Cardiac muscle cell (in vitro differentiated cells and primary cell): ENCODE measurements around the gene AP3D1. TPM values are rescaled to one million over a fixed set of nuclear protein-coding genes. Genes with fewer than 3 reads are reported as not detected.
A peak's percentile ranks its signal among the peaks of the same experiment; 100 is the strongest.

Experiments
- DNase-seq, 2 donors: peaks; one replicate each; pipeline versions ENCODE4 v3.0.0 to v3.0.0-alpha.2; 2010 to 2017; ENCODE audit warnings: low read depth in 1 of 2, low spot score in 1 of 2
- H3K27ac ChIP-seq: fragments of 200-600 bp; sonication (generic); 2 replicates; pipeline ENCODE4 v1.5.1; 2016
- H3K27me3 ChIP-seq: fragments of 200-600 bp; sonication (generic); 2 replicates; pipeline ENCODE4 v1.6.0; 2016; ENCODE audit warnings: control low read depth
- H3K36me3 ChIP-seq: fragments of 200-600 bp; sonication (generic); 2 replicates; pipeline ENCODE4 v1.5.1; 2016; ENCODE audit warnings: control low read depth
- H3K4me1 ChIP-seq: fragments of 200-600 bp; sonication (generic); 2 replicates; pipeline ENCODE4 v1.8.1; 2017; ENCODE audit warnings: low read depth, mild to moderate bottlenecking, mixed run types
- H3K4me3 ChIP-seq: fragments of 200-600 bp; sonication (generic); 2 replicates; pipeline ENCODE4 v1.5.1; 2016; ENCODE audit warnings: mild to moderate bottlenecking
- H3K9me3 ChIP-seq: fragments of 200-600 bp; sonication (generic); 2 replicates; pipeline ENCODE4 v1.5.1; 2017; ENCODE audit warnings: low read depth, mild to moderate bottlenecking, control low read depth
- CTCF ChIP-seq: IDR thresholded peaks from 2 replicates; pipeline ENCODE4 v1.5.1; 2012; ENCODE audit warnings: low read depth, mild to moderate bottlenecking, low read length
- polyA plus RNA-seq: library from polyadenylated mRNA; unstranded; fragments of >200 nt; fragmentation: Nextera tagmentation; extraction: Ambion mirVana; gene quantifications from 2 replicates; pipeline ENCODE4 v1.2.1, GENCODE V29; 2016
- total RNA-seq: library from RNA; depleted of rRNA; stranded (reverse); fragments of >200 nt; gene quantifications from 2 replicates; pipeline ENCODE4 v1.2.3, GENCODE V29; 2016

Gene AP3D1
- total and polyA plus RNA-seq, 2 experiments from 2014 or later = 115 to 125 TPM

- Histone ChIP-seq H3K9me3 (no peaks in the 10 kb centered on the region), H3K27me3 (no peaks in the 10 kb centered on the region), H3K36me3 (no peaks in the 10 kb centered on the region), H3K4me1 (peaks cover under 1% of the 10 kb centered on the region), H3K27ac (no peak overlapping the region), H3K4me3 (no peak overlapping the region)
- TF ChIP-seq CTCF = no peak
- no peak for DNase-seq
These were observed 9.0 kb upstream of the AP3D1 start for GRCh38 chr19:2160379-2160778.

GRCh38 chr19:2157452-2157851 lies 6.1 kb upstream of the AP3D1 start:
- H3K4me3 ChIP-seq = no peak overlapping the region
- no peaks in the 10 kb centered on the region for H3K27me3 ChIP-seq
- no peaks in the 10 kb centered on the region for H3K9me3 ChIP-seq
- H3K36me3 ChIP-seq = no peaks in the 10 kb centered on the region
- no peak for DNase-seq
- peaks cover 9% of the 10 kb centered on the region for H3K4me1 ChIP-seq
- no peak for TF ChIP-seq CTCF
- no peak overlapping the region for H3K27ac ChIP-seq

- Histone ChIP-seq H3K4me3 (no peak overlapping the region), H3K27me3 (no peaks in the 10 kb centered on the region), H3K9me3 (no peaks in the 10 kb centered on the region), H3K36me3 (no peaks in the 10 kb centered on the region), H3K4me1 (peaks cover 18% of the 10 kb centered on the region), H3K27ac (peak overlapping the region; percentile 81)
- no peak for TF ChIP-seq CTCF
- peak in 1 of 2 donors; percentile 57 for DNase-seq
These were observed 3.3 kb upstream of the AP3D1 start for GRCh38 chr19:2154587-2155075.

GRCh38 chr19:2150794-2151338 lies 500 bp downstream of the AP3D1 start:
- peaks cover 19% of the 10 kb centered on the region for H3K4me1 ChIP-seq
- H3K27ac ChIP-seq = peak overlapping the region; percentile 95
- no peak for DNase-seq
- H3K4me3 ChIP-seq = peak overlapping the region; percentile 98
- TF ChIP-seq CTCF = no peak
- no peaks in the 10 kb centered on the region for H3K27me3 ChIP-seq
- no peaks in the 10 kb centered on the region for H3K36me3 ChIP-seq
- no peaks in the 10 kb centered on the region for H3K9me3 ChIP-seq

GRCh38 chr19:2149980-2150793 lies 1.2 kb downstream of the AP3D1 start:
- no peak for TF ChIP-seq CTCF
- no peaks in the 10 kb centered on the region for H3K27me3 ChIP-seq
- H3K4me1 ChIP-seq = peaks cover 19% of the 10 kb centered on the region
- H3K9me3 ChIP-seq = no peaks in the 10 kb centered on the region
- no peaks in the 10 kb centered on the region for H3K36me3 ChIP-seq
- peak overlapping the region; percentile 98 for H3K4me3 ChIP-seq
- peak in 1 of 2 donors; percentile 33 for DNase-seq
- peak overlapping the region; percentile 95 for H3K27ac ChIP-seq
